HEK293 (cell line): ENCODE data around the gene NBPF1.
A peak's percentile ranks its signal among the peaks of the same experiment; 100 is the strongest.
"Not testable (repeated sequence)": the region's sequence is repeated elsewhere in the genome, so short reads cannot be mapped to it uniquely, and the experiment has no call there.

Source experiments
- CTCF ChIA-PET: fragments of 350-600 bp; formaldehyde crosslinking; extraction: SDS; loops from one replicate; lab custom pipeline; 2021; ENCODE audit warnings: antibody characterized with exemption; lab: Yijun Ruan, JAX
- POLR2A ChIA-PET: fragments of 300-600 bp; formaldehyde crosslinking; extraction: SDS; loops from one replicate; lab custom pipeline; 2020; ENCODE audit warnings: antibody characterized with exemption, inconsistent platforms; lab: Yijun Ruan, JAX
- H3K27ac ChIP-seq: fragments of 200-500 bp; sonication (Bioruptor generic); 2 replicates; pipeline ENCODE4 v1.5.1; 2014; ENCODE audit warnings: low read depth, low read length, control low read depth, inconsistent platforms; ENCODE audit errors: extremely low read depth
- H3K36me3 ChIP-seq, 2 experiments: fragments of 200-500 bp in 1 of 2; sonication (Bioruptor generic) in 1 of 2; 1 replicate in 1 of 2; 2 replicates in 1 of 2; pipeline ENCODE4 v1.5.1; 2014 to 2017; ENCODE audit warnings: inconsistent platforms in 2 of 2, low read length in 2 of 2; ENCODE audit not compliant: control insufficient read depth in 2 of 2, insufficient read depth in 1 of 2
- H3K4me1 ChIP-seq: fragments of 200-500 bp; sonication (Bioruptor generic); 2 replicates; pipeline ENCODE4 v1.5.1; 2014; ENCODE audit warnings: mild to moderate bottlenecking, low read length, inconsistent platforms; ENCODE audit not compliant: control insufficient read depth, insufficient read depth
- H3K4me3 ChIP-seq: 2 replicates; pipeline ENCODE4 v1.5.1; 2011; ENCODE audit warnings: low read depth, mild to moderate bottlenecking, control low read depth, low read length, moderate library complexity
- H3K9me3 ChIP-seq: fragments of 200-500 bp; sonication (Bioruptor generic); 2 replicates; pipeline ENCODE4 v1.5.1; 2014; ENCODE audit warnings: low read depth, low read length, inconsistent platforms; ENCODE audit not compliant: control insufficient read depth, insufficient read depth
- BCL11A ChIP-seq: fragments of 450-650 bp; formaldehyde crosslinking; IDR thresholded peaks from 2 replicates; pipeline ENCODE4 v1.5.1; 2016; ENCODE audit warnings: low read depth, missing biosample characterization, missing genetic modification characterization
- BCL6B ChIP-seq: fragments of 450-650 bp; formaldehyde crosslinking; IDR thresholded peaks from 2 replicates; pipeline ENCODE4 v1.5.1; 2017; ENCODE audit warnings: missing biosample characterization, missing genetic modification characterization
- EGR2 ChIP-seq: fragments of 450-650 bp; formaldehyde crosslinking; IDR thresholded peaks from 2 replicates; pipeline ENCODE4 v1.5.1; 2016; ENCODE audit warnings: low read depth, missing biosample characterization, missing genetic modification characterization
- GLIS2 ChIP-seq: fragments of 450-650 bp; formaldehyde crosslinking; IDR thresholded peaks from 2 replicates; pipeline ENCODE4 v1.5.1; 2016; ENCODE audit warnings: missing biosample characterization, missing genetic modification characterization
- HIC1 ChIP-seq: fragments of 450-650 bp; formaldehyde crosslinking; IDR thresholded peaks from 2 replicates; pipeline ENCODE4 v1.5.1; 2016; ENCODE audit warnings: missing biosample characterization, missing genetic modification characterization
- KLF9 ChIP-seq: fragments of 450-650 bp; formaldehyde crosslinking; IDR thresholded peaks from 2 replicates; pipeline ENCODE4 v1.5.1; 2016; ENCODE audit warnings: missing biosample characterization, missing genetic modification characterization, low read depth
- SETDB1 ChIP-seq: IDR thresholded peaks from one replicate; pipeline ENCODE4 v1.6.1; 2017; ENCODE audit warnings: mild to moderate bottlenecking, low read length, moderate library complexity, mixed read lengths; ENCODE audit not compliant: insufficient read length
- ZNF394 ChIP-seq: fragments of 450-650 bp; formaldehyde crosslinking; IDR thresholded peaks from 2 replicates; pipeline ENCODE4 v1.5.1; 2016; ENCODE audit warnings: missing biosample characterization, missing genetic modification characterization, mild to moderate bottlenecking, moderate library complexity, borderline replicate concordance
- ZNF404 ChIP-seq: fragments of 450-650 bp; formaldehyde crosslinking; IDR thresholded peaks from 2 replicates; pipeline ENCODE4 v1.5.1; 2017; ENCODE audit warnings: missing biosample characterization, missing genetic modification characterization
- ZNF488 ChIP-seq: fragments of 450-650 bp; formaldehyde crosslinking; IDR thresholded peaks from 2 replicates; pipeline ENCODE4 v1.5.1; 2016; ENCODE audit warnings: missing biosample characterization, missing genetic modification characterization
- ZNF558 ChIP-seq: fragments of 450-650 bp; formaldehyde crosslinking; IDR thresholded peaks from 2 replicates; pipeline ENCODE4 v1.5.1; 2016; ENCODE audit warnings: missing biosample characterization, missing genetic modification characterization
- ZNF600 ChIP-seq: fragments of 450-650 bp; formaldehyde crosslinking; IDR thresholded peaks from 2 replicates; pipeline ENCODE4 v1.5.1; 2016; ENCODE audit warnings: missing biosample characterization, missing genetic modification characterization
- ZNF610 ChIP-seq: fragments of 450-650 bp; formaldehyde crosslinking; IDR thresholded peaks from 2 replicates; pipeline ENCODE4 v1.5.1; 2016; ENCODE audit warnings: missing biosample characterization, missing genetic modification characterization, borderline replicate concordance
- ZNF624 ChIP-seq: fragments of 450-650 bp; formaldehyde crosslinking; IDR thresholded peaks from 2 replicates; pipeline ENCODE4 v1.5.1; 2017; ENCODE audit warnings: missing biosample characterization, missing genetic modification characterization
- ZNF626 ChIP-seq: fragments of 450-650 bp; sonication (Bioruptor Pico); formaldehyde crosslinking; IDR thresholded peaks from 2 replicates; pipeline ENCODE4 v1.5.1; 2018; ENCODE audit warnings: missing biosample characterization, missing genetic modification characterization, inconsistent platforms
- ZNF677 ChIP-seq: fragments of 450-650 bp; IDR thresholded peaks from 2 replicates; pipeline ENCODE4 v1.5.0; 2018; ENCODE audit warnings: missing biosample characterization, mild to moderate bottlenecking, missing genetic modification characterization, moderate library complexity
- ZNF692 ChIP-seq: fragments of 450-650 bp; formaldehyde crosslinking; IDR thresholded peaks from 2 replicates; pipeline ENCODE4 v1.5.1; 2016; ENCODE audit warnings: missing biosample characterization, missing genetic modification characterization

Gene NBPF1

DNA sequence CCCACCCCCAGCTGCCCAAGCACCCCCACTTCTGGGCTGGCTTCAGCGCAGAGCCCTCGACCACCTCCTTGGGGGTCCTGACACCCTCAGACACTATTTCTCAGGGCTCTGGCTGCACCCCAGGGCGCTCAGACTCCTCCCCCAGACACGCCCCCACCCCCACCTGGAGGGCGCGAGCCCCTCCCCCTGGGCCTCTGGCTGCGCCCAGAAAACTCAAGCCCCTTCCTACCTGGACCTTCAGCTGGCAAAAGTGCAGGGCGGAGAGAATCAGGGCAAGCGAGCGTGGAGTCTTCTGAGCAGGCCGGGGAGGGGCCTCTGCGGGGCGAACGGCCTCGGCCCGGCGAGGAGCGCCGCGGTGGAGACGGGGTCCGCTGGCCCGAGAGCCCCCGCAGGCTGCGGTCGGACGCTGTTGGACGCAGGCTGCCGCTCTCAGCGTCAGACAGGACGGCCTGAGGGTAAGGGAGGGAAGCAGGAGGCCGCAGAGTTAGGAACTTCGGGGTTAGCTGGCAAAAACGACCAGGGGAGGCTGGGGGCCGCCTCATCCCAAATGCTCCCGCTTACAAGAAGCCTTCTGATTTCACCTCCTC, 17.4 kb upstream of the NBPF1 start:
- no peak overlapping the region for H3K4me3 ChIP-seq
- ChIA-PET POLR2A (interaction anchor here (0.6 kb wide), 1 partner anchor 1132 kb away, joined by 5 read pairs; no protein-coding TSS in a partner anchor), CTCF (interaction anchor here (1.4 kb wide), 1 partner anchor 10 kb away, joined by 5 read pairs; no protein-coding TSS in a partner anchor)
- H3K9me3 ChIP-seq = no peaks in the 10 kb centered on the region
- TF ChIP-seq SETDB1 (no peak), KLF9 (tag by site-specific recombination) (peak; percentile 36; the same call in 1 of the 2 replicates), ZNF677 (tag by site-specific recombination) (0 out of 2 replicates have a peak, but pooled peaks have one; percentile 4), ZNF610 (tag by site-specific recombination) (no peak)
- no peak overlapping the region for H3K27ac ChIP-seq
- H3K36me3 ChIP-seq = peaks cover 34 to 82% of the 10 kb centered on the region in 2 experiments
- no peaks in the 10 kb centered on the region for H3K4me1 ChIP-seq

DNA sequence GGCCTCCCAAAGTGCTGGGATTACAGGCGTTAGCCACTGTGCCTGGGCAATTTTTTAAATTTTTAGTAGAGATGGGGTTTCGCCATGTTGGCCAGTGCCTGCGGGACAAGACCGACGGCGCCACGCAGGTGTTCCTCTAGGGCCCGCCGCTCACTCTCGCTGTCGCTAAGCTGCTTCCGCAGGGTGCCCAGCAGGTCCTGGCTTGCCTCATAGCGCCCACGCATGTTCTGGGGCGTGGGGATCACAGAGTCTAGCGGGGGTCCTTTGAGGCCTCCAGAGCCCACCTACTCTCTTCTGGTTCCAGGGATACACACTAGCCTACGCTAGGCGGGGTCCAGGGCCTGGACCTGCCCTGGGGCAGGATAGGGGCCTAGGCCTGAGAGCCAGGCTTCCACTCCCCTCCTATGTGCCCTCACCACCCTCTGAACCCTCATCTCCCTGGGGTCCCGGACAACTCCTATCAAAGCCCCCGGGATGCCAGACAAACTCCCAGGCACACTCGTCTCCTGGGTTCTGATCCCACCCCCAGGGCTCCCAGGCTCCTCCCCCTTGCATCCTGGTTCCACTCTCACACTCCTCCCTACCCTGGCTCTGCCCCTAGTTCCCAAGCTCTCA, 16.7 kb upstream of the NBPF1 start:
- POLR2A ChIA-PET, H3K4me1 ChIP-seq, H3K27ac ChIP-seq, H3K4me3 ChIP-seq, H3K9me3 ChIP-seq: not testable (repeated sequence)
- peak; percentile 28; the same call in 1 of the 2 replicates for TF ChIP-seq GLIS2
- 0 out of 2 replicates have a peak, but pooled peaks have one; percentile 28 for TF ChIP-seq HIC1 (tag by site-specific recombination)
- TF ChIP-seq EGR2 (tag by site-specific recombination) = 0 out of 2 replicates have a peak, but pooled peaks have one; percentile 33
- peaks cover 32 to 88% of the 10 kb centered on the region in 2 experiments for H3K36me3 ChIP-seq
- CTCF ChIA-PET = interaction anchor here (1.4 kb wide), 1 partner anchor 9 kb away, joined by 5 read pairs; no protein-coding TSS in a partner anchor

DNA sequence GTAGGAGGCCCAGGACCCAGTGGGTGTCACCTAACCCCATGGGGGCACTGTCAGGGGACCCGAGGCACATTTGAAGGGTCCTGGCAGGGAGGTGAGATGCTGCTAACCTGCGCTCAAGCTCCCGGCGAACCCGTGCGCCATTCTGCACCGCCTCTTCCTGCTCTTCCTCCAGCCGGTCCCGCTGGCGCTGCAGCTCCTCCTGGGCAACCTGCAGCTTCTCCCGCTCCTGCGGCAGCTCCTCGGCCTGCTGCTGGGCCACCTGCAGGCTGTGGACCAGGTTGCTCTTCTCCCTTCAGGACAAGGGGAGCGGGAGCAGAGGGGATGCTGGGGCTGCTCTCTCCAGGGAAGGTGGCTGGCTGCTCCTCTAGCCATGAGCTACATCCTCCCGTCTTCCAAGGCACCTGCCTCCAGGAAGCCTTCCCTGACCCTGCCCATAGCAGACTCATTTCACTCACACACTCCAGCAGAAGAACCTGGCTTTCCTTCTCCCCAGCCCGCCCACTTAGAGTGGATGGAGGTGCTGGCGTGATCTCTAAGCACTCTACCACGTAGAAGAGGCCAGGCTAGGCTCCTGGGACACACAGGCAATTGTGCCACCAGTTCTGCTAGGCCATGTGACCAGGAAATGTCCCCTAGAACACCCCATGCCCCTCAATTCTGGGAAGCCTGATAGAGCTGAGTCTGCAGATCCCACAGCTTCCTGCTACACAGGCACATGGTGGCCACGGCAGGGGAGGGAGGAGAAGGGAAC, 15.2 kb upstream of the NBPF1 start:
- Histone ChIP-seq H3K9me3 (no peaks in the 10 kb centered on the region), H3K36me3 (peaks cover 17 to 90% of the 10 kb centered on the region in 2 experiments; a peak in 2 of 3 replicates), H3K4me3 (no peak overlapping the region), H3K4me1 (no peaks in the 10 kb centered on the region), H3K27ac (no peak overlapping the region)
- ChIA-PET POLR2A (no interaction called here), CTCF (interaction anchor here (0.9 kb wide), 1 partner anchor 7 kb away, joined by 4 read pairs; no protein-coding TSS in a partner anchor)
- TF ChIP-seq ZNF692 (tag by site-specific recombination) = no peak
- TF ChIP-seq BCL6B (tag by site-specific recombination) = no peak
- TF ChIP-seq ZNF488 (tag by site-specific recombination) = no peak
- TF ChIP-seq ZNF626 (tag by site-specific recombination) = no peak
- peak; percentile 83; the same call in 1 of the 2 replicates for TF ChIP-seq ZNF558 (tag by site-specific recombination)
- peak; percentile 54 for TF ChIP-seq GLIS2
- TF ChIP-seq ZNF404 (tag by site-specific recombination) = no peak
- 0 out of 2 replicates have a peak, but pooled peaks have one; percentile 18 for TF ChIP-seq BCL11A
- TF ChIP-seq ZNF394 (tag by site-specific recombination) = peak; percentile 84
- peak; percentile 38; the same call in 1 of the 2 replicates for TF ChIP-seq ZNF600 (tag by site-specific recombination)
- no peak for TF ChIP-seq ZNF624 (tag by site-specific recombination)

GRCh38 chr1:16626409-16626983, 13.1 kb upstream of the NBPF1 start:
- H3K4me3 ChIP-seq, POLR2A ChIA-PET, H3K27ac ChIP-seq, H3K4me1 ChIP-seq, H3K9me3 ChIP-seq: not testable (repeated sequence)
- CTCF ChIA-PET = interaction anchor here (0.6 to 2.2 kb wide), 5 partner anchors 8 to 248 kb away, joined by 4 to 14 read pairs (median 4); no protein-coding TSS in a partner anchor
- peaks cover 10 to 92% of the 10 kb centered on the region in 2 experiments; a peak in 2 of 3 replicates for H3K36me3 ChIP-seq
